ENCODE measurements around the gene SCARF1.

Gene SCARF1

DNA sequence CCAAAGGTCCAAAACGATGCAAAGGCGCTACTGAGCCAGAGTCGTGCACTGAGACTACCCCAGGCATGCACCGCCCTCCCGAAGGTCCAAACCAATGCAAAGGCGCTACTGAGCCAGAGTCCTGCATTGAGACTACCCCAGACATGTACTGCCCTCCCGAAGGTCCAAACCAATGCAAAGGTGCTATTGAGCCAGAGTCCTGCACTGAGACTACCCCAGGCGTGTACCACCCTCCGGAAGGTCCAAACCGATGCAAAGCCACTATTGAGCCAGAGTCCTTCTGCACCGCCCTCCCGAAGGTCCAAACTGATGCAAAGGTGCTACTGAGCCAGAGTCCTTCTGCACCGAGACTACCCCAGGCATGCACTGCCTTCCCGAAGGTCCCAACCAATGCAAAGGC lies 44.0 kb downstream of the SCARF1 start:
- H4K8ac ChIP-seq (ENCODE audit: low read depth, low read length) = peak overlapping the region; percentile 17
- H3K4me2 ChIP-seq (ENCODE audit: insufficient read depth, low read length, poor library complexity, severe bottlenecking) = no peak overlapping the region
- H3K4me1 ChIP-seq (ENCODE audit: control insufficient read depth in 2 of 2, insufficient read depth in 1 of 2, low read depth in 1 of 2, low read length in 2 of 2) = peaks cover 0 to 13% of the 10 kb centered on the region in 2 donors
- H3K23ac ChIP-seq (ENCODE audit: low read depth, low read length, poor library complexity) = peak overlapping the region; percentile 4
- H3K27me3 ChIP-seq (ENCODE audit: control insufficient read depth in 3 of 3, insufficient read depth in 3 of 3, low read depth in 1 of 3, low read length in 3 of 3) = no peaks in the 10 kb centered on the region
- H3K27ac ChIP-seq (replicated peaks; ENCODE audit: low read length) = no peak overlapping the region
- no peak for DNase-seq (ENCODE audit: low spot score)
- no peak overlapping the region for H4K91ac ChIP-seq (ENCODE audit: low read depth, low read length, poor library complexity)
- H2BK120ac ChIP-seq (ENCODE audit: low read depth, low read length) = no peak overlapping the region
- H2AFZ ChIP-seq (ENCODE audit: low read length) = no peak overlapping the region
- peak overlapping the region; percentile 17 for H3K18ac ChIP-seq (ENCODE audit: low read length)
- peaks cover 3% of the 10 kb centered on the region for H3K79me1 ChIP-seq (ENCODE audit: low read depth, low read length)
- H2BK15ac ChIP-seq (ENCODE audit: low read length) = no peak overlapping the region
- H3K4me3 ChIP-seq (ENCODE audit: low read length in 2 of 2) = peak overlapping the region in 1 of 2 donors; percentile 16
- peak overlapping the region; percentile 89 for H3K4ac ChIP-seq (ENCODE audit: low read length)
- H2AK5ac ChIP-seq (ENCODE audit: low read depth, low read length) = peak overlapping the region; percentile 47
- no peak overlapping the region for H2BK5ac ChIP-seq (ENCODE audit: low read length)
- no CpG with 5 or more reads among the region's 14 CpGs for WGBS, 2 donors (ENCODE audit: extremely low coverage in 2 of 2, insufficient read length in 2 of 2, insufficient replicate concordance in 1 of 2)
- H2BK12ac ChIP-seq (ENCODE audit: low read length) = no peak overlapping the region
- H3K9me3 ChIP-seq (replicated peaks in 1 of 2; ENCODE audit: control insufficient read depth in 2 of 2, insufficient read depth in 1 of 2, low read depth in 1 of 2, low read length in 2 of 2) = peaks cover 8 to 21% of the 10 kb centered on the region in 2 donors
- peak overlapping the region; percentile 38 for H3K14ac ChIP-seq (ENCODE audit: low read length)
- H3K9ac ChIP-seq (ENCODE audit: low read depth, low read length, poor library complexity) = no peak overlapping the region
- H3K36me3 ChIP-seq (replicated peaks in 1 of 2; ENCODE audit: control insufficient read depth in 2 of 2, insufficient read depth in 2 of 2, low read length in 2 of 2) = peaks cover 5 to 67% of the 10 kb centered on the region in 2 donors

DNA sequence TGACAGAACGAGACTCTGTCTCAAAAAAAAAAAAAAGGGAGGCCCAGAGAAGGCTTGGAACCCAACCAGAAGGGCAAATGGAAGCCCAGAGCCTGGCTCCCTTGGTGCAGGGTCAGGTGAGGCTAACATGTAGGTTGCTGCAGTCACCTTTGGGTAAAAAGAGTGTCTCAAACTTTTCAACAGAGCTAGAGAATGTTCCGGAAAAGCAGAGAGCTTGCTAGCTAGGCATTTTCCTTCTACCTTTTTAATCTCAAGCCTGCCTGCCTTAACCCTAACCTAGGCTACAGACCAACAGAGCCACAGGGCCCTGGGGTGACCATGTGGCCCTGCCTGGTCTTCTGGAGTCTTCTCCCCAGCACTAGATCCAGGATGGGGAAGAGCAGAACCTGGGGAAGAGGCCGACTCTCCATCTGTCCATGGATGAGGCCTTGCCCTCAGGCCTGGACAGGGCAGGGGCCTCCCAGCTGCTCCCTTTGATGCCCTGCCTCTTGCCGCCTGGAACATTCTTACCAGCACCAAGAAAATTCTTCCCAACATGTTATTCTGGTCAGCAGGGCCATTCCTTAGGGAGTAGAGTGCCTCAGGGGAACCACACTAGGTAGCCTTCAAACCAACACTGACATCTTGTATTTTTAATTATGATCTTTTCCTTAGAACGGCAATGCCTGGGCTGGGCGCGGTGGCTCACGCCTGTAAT lies 47.0 kb downstream of the SCARF1 start:
- H3K4me1 ChIP-seq (ENCODE audit: control insufficient read depth in 2 of 2, insufficient read depth in 1 of 2, low read depth in 1 of 2, low read length in 2 of 2) = no peaks in the 10 kb centered on the region
- no peaks in the 10 kb centered on the region for H3K27me3 ChIP-seq (ENCODE audit: control insufficient read depth in 3 of 3, insufficient read depth in 3 of 3, low read depth in 1 of 3, low read length in 3 of 3)
- no peak overlapping the region for H3K14ac ChIP-seq (ENCODE audit: low read length)
- H3K18ac ChIP-seq (ENCODE audit: low read length) = no peak overlapping the region
- peaks cover 5 to 48% of the 10 kb centered on the region in 2 donors for H3K36me3 ChIP-seq (replicated peaks in 1 of 2; ENCODE audit: control insufficient read depth in 2 of 2, insufficient read depth in 2 of 2, low read length in 2 of 2)
- H3K9me3 ChIP-seq (replicated peaks in 1 of 2; ENCODE audit: control insufficient read depth in 2 of 2, insufficient read depth in 1 of 2, low read depth in 1 of 2, low read length in 2 of 2) = peaks cover 8 to 21% of the 10 kb centered on the region in 2 donors
- no peak overlapping the region for H3K4me3 ChIP-seq (ENCODE audit: low read length in 2 of 2)
- no peak overlapping the region for H3K23ac ChIP-seq (ENCODE audit: low read depth, low read length, poor library complexity)
- H3K4me2 ChIP-seq (ENCODE audit: insufficient read depth, low read length, poor library complexity, severe bottlenecking) = no peak overlapping the region
- no peak overlapping the region for H3K27ac ChIP-seq (replicated peaks; ENCODE audit: low read length)
- H3K9ac ChIP-seq (ENCODE audit: low read depth, low read length, poor library complexity) = no peak overlapping the region
- no CpG with 5 or more reads among the region's 8 CpGs for WGBS, 2 donors (ENCODE audit: extremely low coverage in 2 of 2, insufficient read length in 2 of 2, insufficient replicate concordance in 1 of 2)
- no peak overlapping the region for H2BK12ac ChIP-seq (ENCODE audit: low read length)
- H4K8ac ChIP-seq (ENCODE audit: low read depth, low read length) = no peak overlapping the region
- H3K79me1 ChIP-seq (ENCODE audit: low read depth, low read length) = peaks cover 3% of the 10 kb centered on the region
- H2AFZ ChIP-seq (ENCODE audit: low read length) = no peak overlapping the region
- H3K4ac ChIP-seq (ENCODE audit: low read length) = no peak overlapping the region
- DNase-seq (ENCODE audit: low spot score) = no peak
- H2BK5ac ChIP-seq (ENCODE audit: low read length) = peak overlapping the region; percentile 5
- no peak overlapping the region for H2BK15ac ChIP-seq (ENCODE audit: low read length)
- H2AK5ac ChIP-seq (ENCODE audit: low read depth, low read length) = no peak overlapping the region
- H2BK120ac ChIP-seq (ENCODE audit: low read depth, low read length) = no peak overlapping the region
- H4K91ac ChIP-seq (ENCODE audit: low read depth, low read length, poor library complexity) = no peak overlapping the region

DNA sequence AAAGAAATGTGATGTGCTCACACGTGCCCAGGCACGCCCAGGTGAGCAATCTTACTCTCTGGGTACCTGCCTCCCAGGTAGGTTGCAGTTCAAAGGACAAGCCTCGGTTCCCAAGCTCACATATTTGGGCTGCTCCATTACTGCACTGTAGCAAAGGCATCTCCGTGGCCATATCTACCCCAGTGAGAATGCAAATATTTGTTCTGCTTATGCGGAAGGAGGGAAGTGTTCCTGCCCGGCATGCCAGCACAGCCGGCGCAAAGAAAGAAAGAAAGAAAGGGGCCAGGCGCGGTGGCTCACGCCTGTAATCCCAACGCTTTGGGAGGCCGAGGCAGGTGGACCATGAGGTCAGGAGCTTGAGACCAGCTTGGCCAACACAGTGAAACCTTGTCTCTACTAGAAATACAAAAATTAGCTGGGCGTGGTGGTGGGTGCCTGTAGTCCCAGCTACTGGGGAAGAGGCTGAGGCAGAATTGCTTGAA lies 47.6 kb downstream of the SCARF1 start:
- peaks cover 3% of the 10 kb centered on the region for H3K79me1 ChIP-seq (ENCODE audit: low read depth, low read length)
- no peak overlapping the region for H2BK15ac ChIP-seq (ENCODE audit: low read length)
- H3K23ac ChIP-seq (ENCODE audit: low read depth, low read length, poor library complexity) = no peak overlapping the region
- no peak overlapping the region for H2BK120ac ChIP-seq (ENCODE audit: low read depth, low read length)
- no peaks in the 10 kb centered on the region for H3K4me1 ChIP-seq (ENCODE audit: control insufficient read depth in 2 of 2, insufficient read depth in 1 of 2, low read depth in 1 of 2, low read length in 2 of 2)
- H4K8ac ChIP-seq (ENCODE audit: low read depth, low read length) = no peak overlapping the region
- no peak overlapping the region for H3K27ac ChIP-seq (replicated peaks; ENCODE audit: low read length)
- H3K36me3 ChIP-seq (replicated peaks in 1 of 2; ENCODE audit: control insufficient read depth in 2 of 2, insufficient read depth in 2 of 2, low read length in 2 of 2) = peaks cover 5 to 48% of the 10 kb centered on the region in 2 donors
- no peak overlapping the region for H3K4me2 ChIP-seq (ENCODE audit: insufficient read depth, low read length, poor library complexity, severe bottlenecking)
- no peak overlapping the region for H2BK12ac ChIP-seq (ENCODE audit: low read length)
- no peak for DNase-seq (ENCODE audit: low spot score)
- no peak overlapping the region for H3K9ac ChIP-seq (ENCODE audit: low read depth, low read length, poor library complexity)
- no peak overlapping the region for H2AFZ ChIP-seq (ENCODE audit: low read length)
- H3K27me3 ChIP-seq (ENCODE audit: control insufficient read depth in 3 of 3, insufficient read depth in 3 of 3, low read depth in 1 of 3, low read length in 3 of 3) = no peaks in the 10 kb centered on the region
- H3K14ac ChIP-seq (ENCODE audit: low read length) = no peak overlapping the region
- H2BK5ac ChIP-seq (ENCODE audit: low read length) = no peak overlapping the region
- no peak overlapping the region for H3K4ac ChIP-seq (ENCODE audit: low read length)
- no peak overlapping the region for H4K91ac ChIP-seq (ENCODE audit: low read depth, low read length, poor library complexity)
- peaks cover 8 to 17% of the 10 kb centered on the region in 2 donors for H3K9me3 ChIP-seq (replicated peaks in 1 of 2; ENCODE audit: control insufficient read depth in 2 of 2, insufficient read depth in 1 of 2, low read depth in 1 of 2, low read length in 2 of 2)
- no peak overlapping the region for H2AK5ac ChIP-seq (ENCODE audit: low read depth, low read length)
- H3K18ac ChIP-seq (ENCODE audit: low read length) = no peak overlapping the region
- H3K4me3 ChIP-seq (ENCODE audit: low read length in 2 of 2) = no peak overlapping the region
- WGBS, 2 donors (ENCODE audit: extremely low coverage in 2 of 2, insufficient read length in 2 of 2, insufficient replicate concordance in 1 of 2) = no CpG with 5 or more reads among the region's 14 CpGs

DNA sequence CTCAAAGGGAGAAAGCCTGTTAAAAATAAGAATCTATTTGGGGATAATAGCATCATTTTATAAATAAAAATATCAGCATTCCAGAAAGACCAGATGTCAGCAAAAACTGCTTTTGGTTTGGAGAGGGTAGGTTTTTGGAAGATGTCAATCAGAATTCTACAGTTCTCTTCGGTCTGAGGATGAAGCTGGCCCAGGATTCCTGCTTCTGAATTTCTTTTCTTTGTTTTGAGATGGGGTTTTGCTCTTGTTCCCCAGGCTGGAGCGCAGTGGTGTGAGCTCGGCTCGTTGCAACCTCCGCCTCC lies 52.0 kb downstream of the SCARF1 start:
- H2BK5ac ChIP-seq (ENCODE audit: low read length) = no peak overlapping the region
- H2BK12ac ChIP-seq (ENCODE audit: low read length) = no peak overlapping the region
- H3K4ac ChIP-seq (ENCODE audit: low read length) = no peak overlapping the region
- no peak for DNase-seq (ENCODE audit: low spot score)
- no CpG with 5 or more reads among the region's 5 CpGs for WGBS, 2 donors (ENCODE audit: extremely low coverage in 2 of 2, insufficient read length in 2 of 2, insufficient replicate concordance in 1 of 2)
- H3K27ac ChIP-seq (replicated peaks; ENCODE audit: low read length) = no peak overlapping the region
- no peak overlapping the region for H3K18ac ChIP-seq (ENCODE audit: low read length)
- H3K9me3 ChIP-seq (replicated peaks in 1 of 2; ENCODE audit: control insufficient read depth in 2 of 2, insufficient read depth in 1 of 2, low read depth in 1 of 2, low read length in 2 of 2) = no peaks in the 10 kb centered on the region
- H4K91ac ChIP-seq (ENCODE audit: low read depth, low read length, poor library complexity) = no peak overlapping the region
- no peak overlapping the region for H3K4me2 ChIP-seq (ENCODE audit: insufficient read depth, low read length, poor library complexity, severe bottlenecking)
- no peak overlapping the region for H3K9ac ChIP-seq (ENCODE audit: low read depth, low read length, poor library complexity)
- H3K79me1 ChIP-seq (ENCODE audit: low read depth, low read length) = no peaks in the 10 kb centered on the region
- no peaks in the 10 kb centered on the region for H3K4me1 ChIP-seq (ENCODE audit: control insufficient read depth in 2 of 2, insufficient read depth in 1 of 2, low read depth in 1 of 2, low read length in 2 of 2)
- no peak overlapping the region for H2AFZ ChIP-seq (ENCODE audit: low read length)
- no peak overlapping the region for H3K23ac ChIP-seq (ENCODE audit: low read depth, low read length, poor library complexity)
- no peaks in the 10 kb centered on the region for H3K27me3 ChIP-seq (ENCODE audit: control insufficient read depth in 3 of 3, insufficient read depth in 3 of 3, low read depth in 1 of 3, low read length in 3 of 3)
- H2BK15ac ChIP-seq (ENCODE audit: low read length) = no peak overlapping the region
- no peak overlapping the region for H4K8ac ChIP-seq (ENCODE audit: low read depth, low read length)
- no peak overlapping the region for H3K4me3 ChIP-seq (ENCODE audit: low read length in 2 of 2)
- no peak overlapping the region for H3K14ac ChIP-seq (ENCODE audit: low read length)
- peaks cover 2 to 64% of the 10 kb centered on the region in 2 donors for H3K36me3 ChIP-seq (replicated peaks in 1 of 2; ENCODE audit: control insufficient read depth in 2 of 2, insufficient read depth in 2 of 2, low read length in 2 of 2)
- H2AK5ac ChIP-seq (ENCODE audit: low read depth, low read length) = no peak overlapping the region
- no peak overlapping the region for H2BK120ac ChIP-seq (ENCODE audit: low read depth, low read length)

Measured in neuronal stem cell (in vitro differentiated cells).